PFSK-1 (cell line): ENCODE measurements around the gene TIAM1.

Experiments
- FOXP2 ChIP-seq: optimal IDR thresholded peaks from 2 replicates; pipeline ENCODE3; 2011; ENCODE audit warnings: borderline replicate concordance, control low read depth, inconsistent platforms; ENCODE audit not compliant: insufficient read depth; ENCODE audit errors: extremely low read length, extremely low read depth
- POLR2AphosphoS5 ChIP-seq: IDR thresholded peaks from 2 replicates; pipeline ENCODE4 v1.6.1; 2012; ENCODE audit warnings: low read depth, mild to moderate bottlenecking, control low read depth, low read length, moderate library complexity
- REST ChIP-seq, 2 experiments: IDR thresholded peaks; 2 replicates each; pipeline versions ENCODE4 v1.6.1 to v1.8.0; 2011 to 2012; ENCODE audit warnings: low read depth in 2 of 2, low read length in 2 of 2, control low read depth in 1 of 2, inconsistent platforms in 1 of 2, mild to moderate bottlenecking in 1 of 2, moderate library complexity in 1 of 2; ENCODE audit not compliant: insufficient read depth in 1 of 2
- SIN3A ChIP-seq: IDR thresholded peaks from 2 replicates; pipeline ENCODE4 v1.6.1; 2012; ENCODE audit warnings: mild to moderate bottlenecking, low read length, moderate library complexity, borderline replicate concordance; ENCODE audit not compliant: insufficient read depth
- TAF1 ChIP-seq: IDR thresholded peaks from 2 replicates; pipeline ENCODE4 v1.6.1; 2012; ENCODE audit warnings: low read length, control low read depth, borderline replicate concordance; ENCODE audit not compliant: insufficient read depth

Gene TIAM1

GRCh38 chr21:31090376-31090775 lies 253.7 kb downstream of the TIAM1 start:
- TF ChIP-seq POLR2AphosphoS5 = no peak
- TF ChIP-seq TAF1 = no peak
- TF ChIP-seq REST (IDR thresholded peaks at IDR 0.05; ENCODE audit: insufficient read depth in 1 of 2, low read depth in 2 of 2, low read length in 2 of 2) = no peak
- no peak for TF ChIP-seq SIN3A
- TF ChIP-seq FOXP2 = no peak

DNA sequence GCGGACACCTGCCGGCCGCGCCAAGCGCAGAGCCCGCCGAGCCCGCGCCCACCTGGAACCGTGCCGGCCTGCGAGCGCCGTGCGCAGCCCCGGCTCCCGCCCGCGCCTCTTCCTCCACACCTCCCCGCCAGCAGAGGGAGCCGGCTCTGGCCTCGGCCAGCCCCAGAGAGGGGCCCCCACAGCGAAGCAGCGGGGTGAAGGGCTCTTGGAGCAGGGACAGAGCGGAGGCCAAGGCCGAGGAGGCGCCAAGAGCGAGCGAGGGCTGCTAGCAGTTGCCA lies 255.6 kb downstream of the TIAM1 start:
- TF ChIP-seq TAF1 (no peak), SIN3A (no peak), POLR2AphosphoS5 (no peak), FOXP2 (no peak), REST (IDR thresholded peaks at IDR 0.05; ENCODE audit: insufficient read depth in 1 of 2, low read depth in 2 of 2, low read length in 2 of 2) (no peak)

DNA sequence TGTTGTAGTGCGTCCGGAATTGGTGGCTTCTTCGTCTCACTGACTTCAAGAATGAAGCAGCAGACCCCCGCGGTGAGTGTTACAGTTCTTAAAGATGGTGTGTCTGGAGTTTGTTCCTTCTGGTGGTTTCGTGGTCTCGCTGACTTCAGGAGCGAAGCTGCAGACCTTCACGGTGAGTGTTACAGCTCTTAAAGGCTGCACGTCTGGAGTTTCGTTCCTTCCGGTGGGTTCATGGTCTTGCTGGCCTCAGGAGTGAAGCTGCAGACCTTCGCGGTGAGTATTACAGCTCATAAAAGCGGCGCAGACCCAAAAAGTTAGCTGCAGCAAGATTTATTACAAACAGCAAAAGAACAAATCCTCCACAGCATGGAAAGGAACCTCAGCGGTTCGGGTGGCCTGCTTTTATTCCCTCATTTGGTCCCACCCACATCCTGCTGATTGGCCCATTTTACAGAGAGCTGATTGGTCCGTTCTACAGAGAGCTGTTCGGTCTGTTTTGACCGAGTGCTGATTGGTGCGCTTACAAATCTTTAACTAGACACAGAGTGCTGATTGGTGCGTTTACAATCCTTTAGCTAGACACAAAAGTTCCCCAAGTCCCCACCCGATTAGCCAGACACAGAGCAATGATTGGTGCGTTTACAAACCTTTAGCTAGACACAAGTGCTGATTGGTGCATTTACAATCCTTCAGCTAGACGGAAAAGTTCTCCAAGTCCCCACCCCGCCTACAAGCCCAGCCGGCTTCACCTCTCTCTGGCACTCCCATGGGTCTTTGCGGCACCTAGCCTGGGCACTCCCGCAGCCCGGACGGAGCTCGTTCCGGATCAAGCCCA lies 256.2 kb downstream of the TIAM1 start:
- TF ChIP-seq TAF1 (no peak), POLR2AphosphoS5 (no peak), REST (IDR thresholded peaks at IDR 0.05; ENCODE audit: insufficient read depth in 1 of 2, low read depth in 2 of 2, low read length in 2 of 2) (no peak), SIN3A (no peak), FOXP2 (no peak)

DNA sequence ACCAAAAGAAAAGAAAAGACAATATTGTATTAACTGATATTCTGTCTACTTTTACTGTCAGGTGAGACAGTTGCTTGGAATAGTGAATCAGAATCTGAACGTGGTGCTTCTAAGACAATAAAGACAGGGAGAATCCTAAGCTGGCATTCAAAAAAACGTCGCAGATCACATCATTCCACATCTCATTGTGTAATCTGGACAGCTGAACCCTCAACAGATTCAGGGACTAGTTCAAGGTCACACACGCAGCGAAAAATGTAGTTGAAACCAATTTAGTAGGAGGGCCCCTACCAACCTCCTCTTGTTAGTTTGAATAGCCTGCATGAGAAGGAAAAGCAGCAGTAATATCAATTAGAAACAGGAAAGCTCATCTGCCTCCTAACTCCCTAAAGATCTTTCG lies 259.4 kb downstream of the TIAM1 start:
- TF ChIP-seq SIN3A = no peak
- TF ChIP-seq FOXP2 = no peak
- no peak for TF ChIP-seq REST (IDR thresholded peaks at IDR 0.05; ENCODE audit: insufficient read depth in 1 of 2, low read depth in 2 of 2, low read length in 2 of 2)
- no peak for TF ChIP-seq POLR2AphosphoS5
- TF ChIP-seq TAF1 = no peak

GRCh38 chr21:31078796-31079195 lies 265.3 kb downstream of the TIAM1 start:
- no peak for TF ChIP-seq SIN3A
- no peak for TF ChIP-seq TAF1
- TF ChIP-seq POLR2AphosphoS5 = no peak
- TF ChIP-seq REST (IDR thresholded peaks at IDR 0.05; ENCODE audit: insufficient read depth in 1 of 2, low read depth in 2 of 2, low read length in 2 of 2) = no peak
